HepG2 (cell line): ENCODE data around the gene FKBP5. TPM values are rescaled to one million over a fixed set of nuclear protein-coding genes. Genes with fewer than 3 reads are reported as not detected.

Experiments
- EED ChIP-seq: sonication (generic); formaldehyde crosslinking; IDR thresholded peaks from 2 replicates; pipeline ENCODE4 v1.5.0; 2020; ENCODE audit warnings: mild to moderate bottlenecking, missing genetic modification reagents
- FLYWCH1 ChIP-seq: sonication (generic); formaldehyde crosslinking; IDR thresholded peaks from 2 replicates; pipeline ENCODE4 v1.8.1; 2023; ENCODE audit warnings: mild to moderate bottlenecking, missing genetic modification reagents
- HNF4A ChIP-seq: sonication (generic); formaldehyde crosslinking; IDR thresholded peaks from 2 replicates; pipeline ENCODE4 v1.4.0; 2020; ENCODE audit warnings: missing genetic modification reagents
- NR2F6 ChIP-seq, 2 experiments: IDR thresholded peaks; 2 replicates each; pipeline ENCODE4 v1.6.1; 2016; ENCODE audit warnings: antibody characterized with exemption in 1 of 2, mild to moderate bottlenecking in 1 of 2
- POGZ ChIP-seq: sonication (generic); formaldehyde crosslinking; IDR thresholded peaks from 2 replicates; pipeline ENCODE4 v1.4.0; 2020; ENCODE audit warnings: mild to moderate bottlenecking, missing genetic modification reagents
- SOX6 ChIP-seq, 2 experiments: fragments of 450-650 bp in 1 of 2; sonication (generic) in 1 of 2; formaldehyde crosslinking in 1 of 2; IDR thresholded peaks; 2 replicates each; pipeline versions ENCODE4 v1.4.0 to v1.6.1; 2017 to 2020; ENCODE audit warnings: antibody characterized with exemption in 1 of 2, mild to moderate bottlenecking in 1 of 2, missing genetic modification reagents in 1 of 2
- ZNF605 ChIP-seq: sonication (generic); formaldehyde crosslinking; IDR thresholded peaks from 2 replicates; pipeline ENCODE4 v1.8.0; 2022; ENCODE audit warnings: mild to moderate bottlenecking, missing genetic modification reagents
- polyA plus RNA-seq, 8 experiments: library from polyadenylated mRNA; depleted of rRNA in 3 of 8; stranded (reverse) in 7 of 8; unstranded in 1 of 8; fragments of >200 nt; fragmentation: Illumina TruSeq in 4 of 8; extraction: Trizol in 4 of 8; gene quantifications; 2 replicates each; pipeline versions ENCODE4 v1.2.1 to v1.2.3, GENCODE V29; 2011 to 2016; ENCODE audit warnings: low read depth in 4 of 8, missing spikeins in 1 of 8, mixed read lengths in 1 of 8; ENCODE audit not compliant: insufficient read depth in 1 of 8
- total RNA-seq, 5 experiments: library from RNA; depleted of rRNA; stranded (reverse); fragments of >200 nt; fragmentation: Illumina TruSeq; extraction: Trizol; gene quantifications; 2 replicates each; pipeline ENCODE4 v1.2.3, GENCODE V29; 2016; ENCODE audit warnings: low read depth in 1 of 5
- TF ChIP-seq, protein P1 (sequence below), 2 experiments: fragments of 450-650 bp in 1 of 2; sonication (generic) in 1 of 2; formaldehyde crosslinking in 1 of 2; IDR thresholded peaks; 2 replicates each; pipeline versions ENCODE4 v1.6.1 to v1.8.0; 2016 to 2022; ENCODE audit warnings: antibody characterized with exemption in 1 of 2, mild to moderate bottlenecking in 1 of 2, missing genetic modification reagents in 1 of 2
- TF ChIP-seq, protein P2 (sequence below): sonication (generic); formaldehyde crosslinking; IDR thresholded peaks from 2 replicates; pipeline ENCODE4 v1.4.0; 2020; ENCODE audit warnings: mild to moderate bottlenecking, missing genetic modification reagents
- TF ChIP-seq, protein P3 (sequence below): sonication (generic); formaldehyde crosslinking; IDR thresholded peaks from 2 replicates; pipeline ENCODE4 v1.4.0; 2020; ENCODE audit warnings: missing genetic modification reagents
- TF ChIP-seq, protein P4 (sequence below): sonication (generic); formaldehyde crosslinking; conservative IDR thresholded peaks from 2 replicates; pipeline ENCODE4 v1.8.0; 2022; ENCODE audit warnings: mild to moderate bottlenecking, moderate library complexity, missing genetic modification reagents

The FKBP5 gene
- total and polyA plus RNA-seq, 2 of the 13 experiments (the other 11 are each of a cell fraction or from before 2014, with no cell fraction given) = 8.0 to 17.4 TPM

DNA sequence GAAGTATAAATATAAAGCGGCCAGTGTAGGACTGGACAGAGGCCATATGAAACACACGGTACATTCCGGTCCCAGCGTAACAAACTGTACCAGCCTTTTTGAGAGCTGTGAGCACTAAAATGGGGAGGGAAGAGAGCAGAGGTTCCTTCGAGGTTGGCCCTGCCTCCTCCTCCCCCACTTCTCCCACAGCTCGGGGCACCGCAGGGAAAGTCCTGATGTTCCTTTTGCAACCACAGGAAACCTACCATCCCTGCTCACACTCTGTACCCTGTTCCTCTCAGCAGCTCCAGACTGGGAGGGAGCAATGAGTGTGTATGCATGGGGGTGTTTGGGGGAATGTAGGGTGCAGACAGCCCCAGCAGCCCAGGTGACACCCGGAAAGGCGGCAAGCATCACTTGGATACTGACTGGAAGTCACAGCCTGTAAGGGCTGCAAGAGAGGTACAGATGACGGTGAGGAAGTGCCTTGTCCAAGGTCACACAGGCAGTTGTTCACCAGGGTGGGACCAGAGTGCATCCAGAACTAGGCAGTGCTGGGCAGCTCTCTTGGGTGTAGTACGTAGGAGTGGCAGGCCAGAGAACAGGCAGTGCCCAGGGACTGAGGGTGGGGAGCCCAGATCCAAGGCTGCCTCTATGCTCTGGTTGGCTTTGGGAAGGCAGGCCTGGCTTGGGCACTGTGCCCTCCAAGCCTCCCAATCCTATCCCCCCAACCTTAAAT lies 37.2 kb upstream of the FKBP5 start (continued):
- TF ChIP-seq, protein P1, sequence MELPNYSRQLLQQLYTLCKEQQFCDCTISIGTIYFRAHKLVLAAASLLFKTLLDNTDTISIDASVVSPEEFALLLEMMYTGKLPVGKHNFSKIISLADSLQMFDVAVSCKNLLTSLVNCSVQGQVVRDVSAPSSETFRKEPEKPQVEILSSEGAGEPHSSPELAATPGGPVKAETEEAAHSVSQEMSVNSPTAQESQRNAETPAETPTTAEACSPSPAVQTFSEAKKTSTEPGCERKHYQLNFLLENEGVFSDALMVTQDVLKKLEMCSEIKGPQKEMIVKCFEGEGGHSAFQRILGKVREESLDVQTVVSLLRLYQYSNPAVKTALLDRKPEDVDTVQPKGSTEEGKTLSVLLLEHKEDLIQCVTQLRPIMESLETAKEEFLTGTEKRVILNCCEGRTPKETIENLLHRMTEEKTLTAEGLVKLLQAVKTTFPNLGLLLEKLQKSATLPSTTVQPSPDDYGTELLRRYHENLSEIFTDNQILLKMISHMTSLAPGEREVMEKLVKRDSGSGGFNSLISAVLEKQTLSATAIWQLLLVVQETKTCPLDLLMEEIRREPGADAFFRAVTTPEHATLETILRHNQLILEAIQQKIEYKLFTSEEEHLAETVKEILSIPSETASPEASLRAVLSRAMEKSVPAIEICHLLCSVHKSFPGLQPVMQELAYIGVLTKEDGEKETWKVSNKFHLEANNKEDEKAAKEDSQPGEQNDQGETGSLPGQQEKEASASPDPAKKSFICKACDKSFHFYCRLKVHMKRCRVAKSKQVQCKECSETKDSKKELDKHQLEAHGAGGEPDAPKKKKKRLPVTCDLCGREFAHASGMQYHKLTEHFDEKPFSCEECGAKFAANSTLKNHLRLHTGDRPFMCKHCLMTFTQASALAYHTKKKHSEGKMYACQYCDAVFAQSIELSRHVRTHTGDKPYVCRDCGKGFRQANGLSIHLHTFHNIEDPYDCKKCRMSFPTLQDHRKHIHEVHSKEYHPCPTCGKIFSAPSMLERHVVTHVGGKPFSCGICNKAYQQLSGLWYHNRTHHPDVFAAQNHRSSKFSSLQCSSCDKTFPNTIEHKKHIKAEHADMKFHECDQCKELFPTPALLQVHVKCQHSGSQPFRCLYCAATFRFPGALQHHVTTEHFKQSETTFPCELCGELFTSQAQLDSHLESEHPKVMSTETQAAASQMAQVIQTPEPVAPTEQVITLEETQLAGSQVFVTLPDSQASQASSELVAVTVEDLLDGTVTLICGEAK (IDR thresholded peaks at IDR 0.05) = no peak
- TF ChIP-seq, protein P1 (CRISPR knock-in tag; IDR thresholded peaks at IDR 0.05) = peak; percentile 41; the same call in 1 of the 2 replicates
- TF ChIP-seq, protein P2, sequence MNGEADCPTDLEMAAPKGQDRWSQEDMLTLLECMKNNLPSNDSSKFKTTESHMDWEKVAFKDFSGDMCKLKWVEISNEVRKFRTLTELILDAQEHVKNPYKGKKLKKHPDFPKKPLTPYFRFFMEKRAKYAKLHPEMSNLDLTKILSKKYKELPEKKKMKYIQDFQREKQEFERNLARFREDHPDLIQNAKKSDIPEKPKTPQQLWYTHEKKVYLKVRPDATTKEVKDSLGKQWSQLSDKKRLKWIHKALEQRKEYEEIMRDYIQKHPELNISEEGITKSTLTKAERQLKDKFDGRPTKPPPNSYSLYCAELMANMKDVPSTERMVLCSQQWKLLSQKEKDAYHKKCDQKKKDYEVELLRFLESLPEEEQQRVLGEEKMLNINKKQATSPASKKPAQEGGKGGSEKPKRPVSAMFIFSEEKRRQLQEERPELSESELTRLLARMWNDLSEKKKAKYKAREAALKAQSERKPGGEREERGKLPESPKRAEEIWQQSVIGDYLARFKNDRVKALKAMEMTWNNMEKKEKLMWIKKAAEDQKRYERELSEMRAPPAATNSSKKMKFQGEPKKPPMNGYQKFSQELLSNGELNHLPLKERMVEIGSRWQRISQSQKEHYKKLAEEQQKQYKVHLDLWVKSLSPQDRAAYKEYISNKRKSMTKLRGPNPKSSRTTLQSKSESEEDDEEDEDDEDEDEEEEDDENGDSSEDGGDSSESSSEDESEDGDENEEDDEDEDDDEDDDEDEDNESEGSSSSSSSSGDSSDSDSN (CRISPR knock-in tag) = peak; percentile 53
- TF ChIP-seq, protein P3, sequence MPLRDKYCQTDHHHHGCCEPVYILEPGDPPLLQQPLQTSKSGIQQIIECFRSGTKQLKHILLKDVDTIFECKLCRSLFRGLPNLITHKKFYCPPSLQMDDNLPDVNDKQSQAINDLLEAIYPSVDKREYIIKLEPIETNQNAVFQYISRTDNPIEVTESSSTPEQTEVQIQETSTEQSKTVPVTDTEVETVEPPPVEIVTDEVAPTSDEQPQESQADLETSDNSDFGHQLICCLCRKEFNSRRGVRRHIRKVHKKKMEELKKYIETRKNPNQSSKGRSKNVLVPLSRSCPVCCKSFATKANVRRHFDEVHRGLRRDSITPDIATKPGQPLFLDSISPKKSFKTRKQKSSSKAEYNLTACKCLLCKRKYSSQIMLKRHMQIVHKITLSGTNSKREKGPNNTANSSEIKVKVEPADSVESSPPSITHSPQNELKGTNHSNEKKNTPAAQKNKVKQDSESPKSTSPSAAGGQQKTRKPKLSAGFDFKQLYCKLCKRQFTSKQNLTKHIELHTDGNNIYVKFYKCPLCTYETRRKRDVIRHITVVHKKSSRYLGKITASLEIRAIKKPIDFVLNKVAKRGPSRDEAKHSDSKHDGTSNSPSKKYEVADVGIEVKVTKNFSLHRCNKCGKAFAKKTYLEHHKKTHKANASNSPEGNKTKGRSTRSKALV = no peak
- TF ChIP-seq SOX6 (IDR thresholded peaks at IDR 0.05) = no peak
- TF ChIP-seq SOX6 (CRISPR knock-in tag; IDR thresholded peaks at IDR 0.05) = 0 out of 2 replicates have a peak, but pooled peaks have one; percentile 22
- TF ChIP-seq, protein P4, sequence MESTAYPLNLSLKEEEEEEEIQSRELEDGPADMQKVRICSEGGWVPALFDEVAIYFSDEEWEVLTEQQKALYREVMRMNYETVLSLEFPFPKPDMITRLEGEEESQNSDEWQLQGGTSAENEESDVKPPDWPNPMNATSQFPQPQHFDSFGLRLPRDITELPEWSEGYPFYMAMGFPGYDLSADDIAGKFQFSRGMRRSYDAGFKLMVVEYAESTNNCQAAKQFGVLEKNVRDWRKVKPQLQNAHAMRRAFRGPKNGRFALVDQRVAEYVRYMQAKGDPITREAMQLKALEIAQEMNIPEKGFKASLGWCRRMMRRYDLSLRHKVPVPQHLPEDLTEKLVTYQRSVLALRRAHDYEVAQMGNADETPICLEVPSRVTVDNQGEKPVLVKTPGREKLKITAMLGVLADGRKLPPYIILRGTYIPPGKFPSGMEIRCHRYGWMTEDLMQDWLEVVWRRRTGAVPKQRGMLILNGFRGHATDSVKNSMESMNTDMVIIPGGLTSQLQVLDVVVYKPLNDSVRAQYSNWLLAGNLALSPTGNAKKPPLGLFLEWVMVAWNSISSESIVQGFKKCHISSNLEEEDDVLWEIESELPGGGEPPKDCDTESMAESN = 0 out of 2 replicates have a peak, but pooled peaks have one; percentile 0
- TF ChIP-seq HNF4A (CRISPR knock-in tag) = peak; percentile 42; the same call in 1 of the 2 replicates
- TF ChIP-seq NR2F6 (IDR thresholded peaks at IDR 0.05) = no peak
- 0 out of 2 replicates have a peak, but pooled peaks have one; percentile 26 for TF ChIP-seq NR2F6 (CRISPR knock-in tag; IDR thresholded peaks at IDR 0.05)
- 0 out of 2 replicates have a peak, but pooled peaks have one; percentile 9 for TF ChIP-seq POGZ (CRISPR knock-in tag)
- peak; percentile 71 for TF ChIP-seq EED (CRISPR knock-in tag)
- TF ChIP-seq FLYWCH1 (CRISPR knock-in tag) = no peak
- TF ChIP-seq ZNF605 (CRISPR knock-in tag) = 0 out of 2 replicates have a peak, but pooled peaks have one; percentile 62
